HEK293T (cell line): ENCODE measurements around the gene ZNF546.

Source experiments
- BHLHE40 ChIP-seq: fragments of 450-650 bp; IDR thresholded peaks from 2 replicates; pipeline ENCODE4 v1.6.1; 2016; ENCODE audit warnings: mild to moderate bottlenecking, moderate library complexity, borderline replicate concordance
- FOXA1 ChIP-seq: fragments of 450-650 bp; IDR thresholded peaks from 2 replicates; pipeline ENCODE4 v1.6.1; 2016; ENCODE audit warnings: mild to moderate bottlenecking
- FOXK2 ChIP-seq: fragments of 450-650 bp; IDR thresholded peaks from 2 replicates; pipeline ENCODE4 v1.6.1; 2016; ENCODE audit warnings: mild to moderate bottlenecking
- HDGF ChIP-seq: fragments of 450-650 bp; IDR thresholded peaks from 2 replicates; pipeline ENCODE4 v1.6.1; 2017; ENCODE audit warnings: antibody characterized with exemption, borderline replicate concordance
- LEF1 ChIP-seq: fragments of 450-650 bp; IDR thresholded peaks from 2 replicates; pipeline ENCODE4 v1.6.1; 2017; ENCODE audit warnings: mild to moderate bottlenecking, borderline replicate concordance
- NFRKB ChIP-seq: fragments of 450-650 bp; IDR thresholded peaks from 2 replicates; pipeline ENCODE4 v1.6.1; 2016; ENCODE audit warnings: mild to moderate bottlenecking, moderate library complexity
- SP1 ChIP-seq: fragments of 450-650 bp; IDR thresholded peaks from 2 replicates; pipeline ENCODE4 v1.6.1; 2017
- TARDBP ChIP-seq: fragments of 450-650 bp; IDR thresholded peaks from 2 replicates; pipeline ENCODE4 v1.6.1; 2016
- ZNF384 ChIP-seq: fragments of 450-650 bp; IDR thresholded peaks from 2 replicates; pipeline ENCODE4 v1.6.1; 2016
- TF ChIP-seq, protein P1 (sequence below): fragments of 450-650 bp; IDR thresholded peaks from 2 replicates; pipeline ENCODE4 v1.6.1; 2016

DNA sequence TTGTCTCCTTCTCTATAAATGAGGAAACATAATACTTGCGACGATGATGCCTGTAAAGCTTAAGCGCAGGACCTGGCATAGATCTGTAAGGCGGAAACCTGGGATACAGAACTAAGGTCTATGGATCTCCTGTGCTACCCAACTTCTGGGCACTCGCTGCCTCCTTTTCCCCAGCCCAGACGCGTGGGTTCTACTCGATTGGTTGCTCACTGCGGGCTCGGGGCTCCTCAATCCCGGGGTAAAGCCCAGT, 26.5 kb upstream of the ZNF546 start:
- TF ChIP-seq NFRKB (no peak), LEF1 (no peak), SP1 (no peak), HDGF (no peak), BHLHE40 (no peak), FOXA1 (no peak), FOXK2 (no peak), TARDBP (no peak), ZNF384 (no peak)
- TF ChIP-seq, protein P1, sequence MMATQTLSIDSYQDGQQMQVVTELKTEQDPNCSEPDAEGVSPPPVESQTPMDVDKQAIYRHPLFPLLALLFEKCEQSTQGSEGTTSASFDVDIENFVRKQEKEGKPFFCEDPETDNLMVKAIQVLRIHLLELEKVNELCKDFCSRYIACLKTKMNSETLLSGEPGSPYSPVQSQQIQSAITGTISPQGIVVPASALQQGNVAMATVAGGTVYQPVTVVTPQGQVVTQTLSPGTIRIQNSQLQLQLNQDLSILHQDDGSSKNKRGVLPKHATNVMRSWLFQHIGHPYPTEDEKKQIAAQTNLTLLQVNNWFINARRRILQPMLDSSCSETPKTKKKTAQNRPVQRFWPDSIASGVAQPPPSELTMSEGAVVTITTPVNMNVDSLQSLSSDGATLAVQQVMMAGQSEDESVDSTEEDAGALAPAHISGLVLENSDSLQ: no peak
